Activated CD8-positive, alpha-beta memory T cell treated with anti-CD3 and anti-CD28 coated beads, Interleukin-2, amount 50 U/mL, for 1 hour (primary cell): ENCODE measurements around the gene RAB5IF.
"Not testable (repeated sequence)": the region's sequence is repeated elsewhere in the genome, so short reads cannot be mapped to it uniquely, and the experiment has no call there.

Experiments
- DNase-seq: peaks from one replicate; pipeline ENCODE4 v3.0.0-alpha.2; 2020; ENCODE audit errors: extremely low read depth

Gene RAB5IF

DNA sequence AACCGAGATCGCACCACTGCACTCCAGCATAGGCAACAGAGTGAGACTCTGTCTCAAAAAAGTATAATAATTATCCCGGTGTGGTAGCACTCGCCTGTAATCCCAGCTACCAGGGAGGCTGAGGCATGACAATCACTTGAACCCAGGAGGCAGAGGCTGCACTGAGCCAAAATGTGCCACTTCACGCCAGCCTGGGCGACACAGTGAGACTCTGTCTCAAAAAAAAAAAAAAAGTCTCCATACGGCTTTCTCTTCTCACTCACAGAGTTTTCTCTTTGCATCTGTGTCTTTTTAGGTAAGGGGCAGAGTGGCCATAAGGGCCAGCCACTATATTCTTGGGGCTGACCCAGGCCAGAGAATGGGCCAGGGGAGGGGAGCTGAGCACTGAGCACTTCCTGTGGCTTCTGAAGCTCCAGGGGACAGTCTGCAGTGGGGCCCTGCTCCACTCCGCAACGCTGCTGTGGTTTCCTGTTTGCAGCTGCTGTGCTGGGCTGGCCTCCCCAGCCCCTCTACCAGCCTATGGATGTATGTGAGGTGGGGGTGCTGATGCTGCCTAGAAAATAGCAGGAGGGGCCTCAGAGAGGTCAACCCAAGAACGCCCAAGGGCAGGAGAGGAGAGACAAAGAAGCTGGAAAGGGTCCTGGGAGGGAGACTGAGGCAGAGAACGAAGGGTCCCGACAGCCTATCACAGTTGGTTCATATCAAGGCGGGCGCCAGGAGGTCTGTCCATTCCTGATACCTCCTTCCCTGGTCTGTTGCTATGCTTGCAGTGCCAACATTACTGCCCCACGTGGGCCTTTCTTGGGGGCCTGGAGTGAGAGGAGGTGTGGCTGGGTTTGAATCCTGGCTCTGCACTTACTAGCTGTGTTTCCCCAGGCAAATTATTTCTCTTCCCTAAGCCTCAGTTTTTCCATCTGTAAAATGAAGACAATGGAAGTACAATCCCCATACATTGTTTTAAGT, 24.4 kb downstream of the RAB5IF start:
- no peak for DNase-seq

DNA sequence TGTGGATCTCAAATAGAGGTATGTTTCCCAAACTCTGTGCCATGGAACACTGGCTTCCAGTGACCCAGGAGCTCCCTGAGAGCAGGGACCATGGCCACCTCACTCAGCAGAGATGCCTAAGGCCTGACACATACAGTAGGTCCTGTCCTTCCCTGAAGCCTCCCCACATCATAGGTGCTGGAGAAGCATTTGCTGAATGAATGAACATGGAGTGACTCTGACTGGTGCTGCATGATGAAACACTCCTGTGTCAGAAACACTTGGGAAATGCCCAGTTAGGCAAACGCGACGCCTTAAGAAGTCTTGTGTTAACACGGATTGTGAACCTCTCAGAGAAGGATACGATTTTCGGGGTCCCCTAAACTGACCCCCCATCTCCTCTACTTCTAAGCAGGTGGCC, 26.1 kb downstream of the RAB5IF start:
- DNase-seq: no peak

DNA sequence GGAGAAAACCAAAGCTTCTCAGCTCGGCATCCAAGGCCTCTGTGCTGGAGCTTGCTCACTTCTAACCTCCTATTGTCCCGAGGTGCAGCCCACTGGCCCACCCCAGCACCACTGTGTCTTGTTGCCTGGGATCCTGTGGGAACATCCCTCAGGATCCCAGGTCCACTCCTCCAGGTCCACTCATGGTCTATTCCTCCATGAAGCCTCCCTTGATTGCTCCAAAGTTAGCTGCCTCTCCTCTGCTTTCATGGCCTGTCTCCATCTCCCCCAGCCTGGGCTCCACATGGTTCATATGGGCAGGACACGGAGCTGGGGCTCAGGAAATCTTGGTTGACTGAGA, 26.5 kb downstream of the RAB5IF start:
- no peak for DNase-seq

DNA sequence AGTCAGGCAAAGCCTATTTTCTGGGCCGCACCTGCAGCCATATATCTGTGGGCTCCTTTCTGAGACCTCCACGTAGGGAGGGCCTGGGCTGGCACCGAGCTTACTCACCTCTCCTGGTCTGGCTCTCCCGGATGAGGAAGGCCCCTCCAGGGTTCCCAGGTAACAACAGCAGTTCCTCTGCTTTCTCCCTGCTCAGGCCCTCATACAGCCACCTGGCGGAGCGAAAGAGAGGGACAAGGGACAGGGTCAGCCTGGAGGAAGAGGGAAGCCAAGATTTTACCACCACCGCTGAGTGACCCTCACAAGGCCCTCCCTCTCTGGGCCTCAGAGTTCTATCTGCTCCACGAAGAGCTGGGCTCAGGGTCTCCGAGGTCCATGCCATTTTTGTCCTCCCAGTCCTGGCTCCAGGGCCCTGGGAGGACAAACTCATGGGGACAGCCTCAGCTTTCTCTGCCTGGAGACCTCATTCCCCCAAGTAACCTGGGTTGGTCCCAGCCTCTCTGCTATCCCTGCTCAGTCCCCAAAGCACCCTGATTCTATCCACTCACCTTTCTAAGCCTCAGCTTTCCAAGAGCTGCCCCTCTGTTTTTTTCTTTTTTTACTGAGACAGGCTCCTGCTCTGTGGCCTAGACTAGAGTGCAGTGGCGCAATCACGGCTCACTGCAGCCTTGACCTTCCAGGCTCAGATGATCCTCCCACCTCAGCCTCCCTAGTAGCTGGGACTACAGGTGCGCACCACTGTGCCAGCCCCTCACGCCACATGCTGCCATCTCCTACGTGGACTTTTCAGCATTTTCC, 27.1 kb downstream of the RAB5IF start:
- DNase-seq: no peak

- no peak for DNase-seq
Measured at GRCh38 chr20:36633285-36633772, 27.8 kb downstream of the RAB5IF start.

DNA sequence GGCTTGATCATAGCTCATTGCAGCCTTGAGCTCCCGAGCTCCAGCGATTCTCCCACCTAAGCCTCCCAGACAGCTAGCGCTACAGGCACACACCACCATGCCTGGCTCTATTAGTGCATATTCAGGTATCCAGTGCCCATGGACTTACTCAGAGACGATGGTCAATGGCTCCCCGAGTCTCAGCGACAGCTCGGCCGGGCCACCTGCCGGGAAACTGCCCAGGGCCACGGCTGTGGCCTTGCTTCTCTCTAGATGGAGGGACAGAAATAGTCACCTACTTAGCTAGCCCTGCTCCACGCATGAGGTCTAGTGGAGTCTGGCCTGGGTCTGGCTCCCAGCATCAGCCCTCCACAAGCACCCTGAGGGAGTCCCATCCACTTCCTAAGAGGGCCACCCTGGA, 28.8 kb downstream of the RAB5IF start:
- DNase-seq: no peak

- DNase-seq: not testable (repeated sequence)
Measured at GRCh38 chr20:36638876-36639400, 33.4 kb downstream of the RAB5IF start.

DNA sequence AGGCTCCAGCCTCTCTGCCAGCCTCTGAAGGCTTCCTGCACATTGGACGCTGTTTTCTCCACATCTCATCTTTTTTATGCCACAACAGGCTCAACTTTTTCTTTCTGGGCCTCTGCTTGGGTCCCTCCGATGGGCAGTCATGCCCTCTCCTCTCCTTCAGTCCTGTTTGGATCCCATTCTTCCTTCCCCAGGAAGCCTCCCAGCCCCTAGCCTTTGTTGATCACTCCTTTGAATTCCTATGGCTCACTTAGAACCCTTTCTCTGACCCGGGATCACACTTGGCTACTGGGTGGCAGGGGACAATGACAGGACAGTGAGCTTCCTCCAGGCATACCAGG, 35.9 kb downstream of the RAB5IF start:
- no peak for DNase-seq

GRCh38 chr20:36642136-36642535, 36.6 kb downstream of the RAB5IF start:
- DNase-seq: no peak

DNA sequence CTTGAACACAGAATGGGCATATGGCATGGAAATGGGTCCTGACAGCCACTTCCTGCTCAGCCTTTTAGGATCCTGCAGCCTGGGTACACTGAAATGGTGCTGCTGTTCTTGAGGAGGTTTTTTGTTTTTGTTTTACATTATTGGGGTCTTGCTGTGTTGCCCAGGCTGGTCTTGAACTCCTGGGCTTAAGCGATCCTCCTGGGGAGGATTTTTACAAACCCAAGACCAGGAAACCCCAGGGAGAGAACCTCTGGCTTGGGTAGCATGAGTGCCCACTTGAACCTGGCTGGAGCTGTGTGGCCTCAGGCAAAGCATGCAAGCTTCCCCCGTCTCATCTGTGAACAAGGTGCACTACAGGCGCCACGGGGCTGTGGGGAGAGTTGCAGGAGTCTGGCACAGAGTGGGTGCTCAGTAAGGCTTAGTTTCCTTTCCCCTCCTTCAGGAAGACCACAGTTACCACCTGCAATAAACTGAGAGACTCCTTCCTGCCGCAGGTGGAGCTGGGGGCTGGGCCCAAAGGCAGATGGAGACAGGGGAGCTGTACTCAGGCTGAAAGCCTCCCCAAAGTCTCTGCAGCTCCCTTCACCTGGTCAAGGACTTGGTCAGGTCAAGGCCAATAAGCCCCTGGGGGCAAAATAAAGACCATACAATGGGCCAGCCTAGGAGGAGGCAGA, 38.6 kb downstream of the RAB5IF start:
- DNase-seq: peak; percentile 45

DNA sequence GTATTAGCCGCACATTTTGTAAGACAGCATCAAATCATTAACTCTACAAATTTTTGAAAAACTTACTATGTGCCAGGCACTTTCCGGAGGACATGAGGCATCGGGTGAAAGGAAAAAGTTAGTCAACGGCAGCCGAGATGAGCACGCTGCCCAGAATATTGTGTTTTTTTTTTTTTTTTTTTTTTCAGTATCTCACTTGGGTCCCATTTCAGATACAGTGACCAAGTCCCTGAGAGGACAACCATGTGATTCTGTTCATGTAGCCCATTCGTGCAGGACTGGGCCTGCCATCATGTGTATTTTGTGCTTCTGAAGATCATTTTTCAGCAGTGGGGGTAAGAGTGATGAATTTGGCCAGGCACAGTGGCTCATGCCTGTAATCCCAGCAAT, 39.1 kb downstream of the RAB5IF start:
- DNase-seq: no peak

DNA sequence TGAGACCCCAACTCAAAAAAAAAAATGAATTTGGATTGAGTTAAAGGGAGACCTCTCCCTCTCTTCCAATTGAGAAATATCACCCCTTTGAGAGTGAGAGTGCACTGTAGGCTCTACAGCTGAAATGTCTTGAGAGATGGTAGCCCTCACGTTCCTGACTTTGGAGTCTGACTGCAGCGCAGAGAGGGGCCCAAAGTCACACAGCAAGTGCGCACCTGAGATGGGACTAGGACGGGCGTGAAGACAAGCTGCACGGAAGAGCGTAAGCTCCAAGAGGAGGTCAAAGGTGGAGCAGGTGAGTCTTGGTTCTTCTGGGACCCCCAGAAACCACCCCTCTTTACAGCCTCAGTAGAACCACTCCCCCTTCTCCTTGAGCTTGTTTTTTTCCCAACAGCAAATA, 39.8 kb downstream of the RAB5IF start:
- no peak for DNase-seq

DNA sequence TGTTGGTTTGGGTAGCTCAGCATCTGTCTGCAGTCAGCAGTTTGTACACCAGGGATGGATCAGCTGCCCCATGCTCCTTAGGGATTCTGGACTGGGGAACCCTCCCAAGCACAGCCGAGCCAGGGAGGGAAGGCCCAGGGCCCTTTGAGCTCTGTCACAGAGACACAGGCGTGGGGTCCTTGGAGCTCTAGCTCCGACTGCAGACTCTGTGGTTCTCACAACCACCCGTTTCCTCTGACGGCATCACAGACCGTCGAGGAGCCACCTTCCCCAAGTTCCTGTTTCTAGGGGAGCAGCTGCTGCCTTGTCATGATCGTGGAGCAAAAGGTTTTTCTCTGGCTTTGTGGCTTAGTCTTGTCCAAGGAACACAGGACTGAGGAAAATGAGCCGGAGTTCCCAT, 40.4 kb downstream of the RAB5IF start, which contains the start of gene SLA2:
TSS of gene SLA2 (minus strand) at position 199 of the 400 bp plus-strand sequence. CDS start 4,861 bp downstream, outside the sequence.
- DNase-seq: peak; percentile 55

GRCh38 chr20:36646678-36647077, 41.1 kb downstream of the RAB5IF start:
- no peak for DNase-seq

DNA sequence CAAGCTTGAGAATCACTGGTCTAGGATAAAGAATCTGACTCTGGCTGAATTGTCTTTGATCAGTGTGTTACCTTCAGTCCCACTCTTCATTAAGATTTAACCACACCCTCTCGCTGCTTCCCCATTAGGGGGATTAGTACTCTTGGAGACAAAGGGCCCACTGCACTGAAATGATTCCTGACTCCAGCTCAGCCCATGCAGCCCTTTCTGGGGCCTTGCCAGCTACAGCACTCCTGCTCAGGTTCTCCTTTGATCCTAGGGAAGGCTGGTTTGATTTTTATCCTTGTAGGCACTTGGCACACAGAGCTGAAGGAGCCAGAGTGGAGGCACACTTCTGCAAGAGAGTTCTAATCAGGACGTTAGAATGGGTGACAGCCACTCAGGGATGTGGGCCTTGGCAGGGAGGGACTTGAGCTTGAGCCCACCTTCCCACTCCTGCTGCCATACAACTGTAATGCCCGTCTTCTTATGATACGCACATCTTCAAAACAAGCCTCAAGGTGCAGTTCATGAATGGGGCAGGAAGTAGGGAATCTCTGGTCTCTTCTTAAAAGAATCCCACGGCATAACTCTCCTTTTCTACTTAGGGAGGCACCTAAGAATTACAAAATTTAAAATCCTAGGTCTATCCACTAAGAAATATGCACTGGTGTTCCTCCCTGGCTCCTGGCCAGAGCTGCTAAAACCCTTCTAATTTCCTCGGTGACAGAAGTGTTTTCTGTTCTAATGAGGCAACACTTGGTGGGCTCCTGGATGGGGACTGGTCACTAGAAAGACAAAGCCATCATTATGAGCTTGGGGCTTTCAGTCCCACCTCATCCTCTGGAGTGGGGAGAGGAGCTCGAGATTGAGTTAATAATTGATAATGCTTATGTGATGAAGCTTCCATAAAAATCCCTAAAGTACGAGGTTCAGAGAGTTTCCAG, 41.9 kb downstream of the RAB5IF start:
- no peak for DNase-seq

- no peak for DNase-seq
Measured at GRCh38 chr20:36653456-36653855, 47.9 kb downstream of the RAB5IF start.

- no peak for DNase-seq
Measured at GRCh38 chr20:36654506-36654905, 48.9 kb downstream of the RAB5IF start.

- DNase-seq: no peak
Measured at GRCh38 chr20:36655004-36655403, 49.4 kb downstream of the RAB5IF start.

- no peak for DNase-seq
Measured at GRCh38 chr20:36656733-36657132, 51.2 kb downstream of the RAB5IF start.

DNA sequence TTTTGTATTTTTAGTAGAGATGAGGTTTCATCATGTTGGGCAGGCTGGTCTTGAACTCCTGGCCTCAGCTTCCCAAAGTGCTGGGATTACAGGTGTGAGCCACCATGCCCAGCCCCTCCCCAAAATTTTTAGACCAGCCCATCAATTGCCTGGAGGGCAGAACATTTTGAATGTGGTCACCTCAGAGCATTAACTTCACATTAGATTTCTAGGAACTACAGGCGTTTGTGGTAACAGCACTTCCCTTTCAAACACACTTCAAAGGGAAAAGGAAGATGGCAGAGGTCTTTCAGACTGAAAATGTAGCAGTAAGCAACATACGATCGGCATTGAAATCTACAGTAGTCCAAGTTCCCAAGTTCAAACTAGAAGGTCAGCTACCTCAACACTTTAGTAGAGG, 52.7 kb downstream of the RAB5IF start:
- no peak for DNase-seq
